HepG2 (cell line): ENCODE data around the gene DLG4. TPM values are rescaled to one million over a fixed set of nuclear protein-coding genes. Genes with fewer than 3 reads are reported as not detected.

Source experiments
- AGO1 ChIP-seq: fragments of 200-400 bp; formaldehyde crosslinking; IDR thresholded peaks from 2 replicates; pipeline ENCODE4 v1.6.1; 2017; ENCODE audit warnings: mild to moderate bottlenecking, low read depth, low read length, moderate library complexity; ENCODE audit not compliant: poor library complexity, severe bottlenecking
- BORCS8-MEF2B ChIP-seq: sonication (generic); formaldehyde crosslinking; IDR thresholded peaks from 2 replicates; pipeline ENCODE4 v1.8.0; 2022; ENCODE audit warnings: mild to moderate bottlenecking, missing genetic modification reagents
- DMTF1 ChIP-seq: sonication (generic); formaldehyde crosslinking; IDR thresholded peaks from 2 replicates; pipeline ENCODE4 v1.4.0; 2020; ENCODE audit warnings: mild to moderate bottlenecking, missing genetic modification reagents
- ISL2 ChIP-seq: sonication (generic); formaldehyde crosslinking; IDR thresholded peaks from 2 replicates; pipeline ENCODE4 v1.5.0; 2020; ENCODE audit warnings: missing genetic modification reagents
- KDM5B ChIP-seq: sonication (generic); formaldehyde crosslinking; IDR thresholded peaks from 2 replicates; pipeline ENCODE4 v1.4.0; 2020; ENCODE audit warnings: missing genetic modification reagents, mild to moderate bottlenecking, borderline replicate concordance
- MAFG ChIP-seq: sonication (generic); formaldehyde crosslinking; IDR thresholded peaks from 2 replicates; pipeline ENCODE4 v1.5.1; 2020; ENCODE audit warnings: mild to moderate bottlenecking, missing genetic modification reagents
- MEIS2 ChIP-seq: sonication (generic); formaldehyde crosslinking; IDR thresholded peaks from 2 replicates; pipeline ENCODE4 v1.9.0; 2021; ENCODE audit warnings: mild to moderate bottlenecking, missing genetic modification reagents
- NONO ChIP-seq, 2 experiments: fragments of 450-650 bp in 1 of 2; sonication (generic) in 1 of 2; formaldehyde crosslinking in 1 of 2; IDR thresholded peaks in 1 of 2; conservative IDR thresholded peaks in 1 of 2; 2 replicates each; pipeline versions ENCODE4 v1.6.1 to v1.8.0; 2017 to 2022; ENCODE audit warnings: mild to moderate bottlenecking in 1 of 2, missing genetic modification reagents in 1 of 2, moderate library complexity in 1 of 2
- POLR2A ChIP-seq, 2 experiments: IDR thresholded peaks; 2 replicates each; pipeline ENCODE4 v1.6.1; 2011; ENCODE audit warnings: low read depth in 2 of 2, low read length in 2 of 2, mild to moderate bottlenecking in 1 of 2, moderate library complexity in 1 of 2; ENCODE audit not compliant: insufficient read depth in 1 of 2
- SAFB2 ChIP-seq: sonication (generic); formaldehyde crosslinking; IDR thresholded peaks from 2 replicates; pipeline ENCODE4 v1.5.1; 2020; ENCODE audit warnings: missing genetic modification reagents, low read depth, mild to moderate bottlenecking, borderline replicate concordance
- SOX6 ChIP-seq, 2 experiments: fragments of 450-650 bp in 1 of 2; sonication (generic) in 1 of 2; formaldehyde crosslinking in 1 of 2; IDR thresholded peaks; 2 replicates each; pipeline versions ENCODE4 v1.4.0 to v1.6.1; 2017 to 2020; ENCODE audit warnings: antibody characterized with exemption in 1 of 2, mild to moderate bottlenecking in 1 of 2, missing genetic modification reagents in 1 of 2
- SP140L ChIP-seq: sonication (generic); formaldehyde crosslinking; IDR thresholded peaks from 2 replicates; pipeline ENCODE4 v1.4.0; 2020; ENCODE audit warnings: missing genetic modification reagents, borderline replicate concordance
- SSRP1 ChIP-seq: IDR thresholded peaks from 2 replicates; pipeline ENCODE4 v1.6.1; 2016; ENCODE audit warnings: control low read depth
- SUZ12 ChIP-seq: fragments of 150-350 bp; IDR thresholded peaks from 2 replicates; pipeline ENCODE4 v1.6.1; 2014; ENCODE audit warnings: low read depth, low read length
- TP53 ChIP-seq: sonication (generic); formaldehyde crosslinking; conservative IDR thresholded peaks from 2 replicates; pipeline ENCODE4 v1.4.0; 2020; ENCODE audit warnings: missing genetic modification reagents
- ZBTB46 ChIP-seq: sonication (generic); formaldehyde crosslinking; IDR thresholded peaks from 2 replicates; pipeline ENCODE4 v1.4.0; 2020; ENCODE audit warnings: mild to moderate bottlenecking, missing genetic modification reagents, borderline replicate concordance
- ZHX1 ChIP-seq: sonication (generic); formaldehyde crosslinking; IDR thresholded peaks from 2 replicates; pipeline ENCODE4 v1.8.1; 2022; ENCODE audit warnings: low read depth, mild to moderate bottlenecking, missing genetic modification reagents
- ZMYM4 ChIP-seq: sonication (generic); formaldehyde crosslinking; IDR thresholded peaks from 2 replicates; pipeline ENCODE4 v1.8.1; 2023; ENCODE audit warnings: mild to moderate bottlenecking, missing genetic modification reagents
- ZNF234 ChIP-seq: sonication (generic); formaldehyde crosslinking; conservative IDR thresholded peaks from 2 replicates; pipeline ENCODE4 v1.5.1; 2020; ENCODE audit warnings: mild to moderate bottlenecking, missing genetic modification reagents
- ZNF441 ChIP-seq: sonication (generic); formaldehyde crosslinking; IDR thresholded peaks from 2 replicates; pipeline ENCODE4 v1.7.0; 2021; ENCODE audit warnings: missing genetic modification reagents, borderline replicate concordance
- ZNF563 ChIP-seq: sonication (generic); formaldehyde crosslinking; IDR thresholded peaks from 2 replicates; pipeline ENCODE4 v1.8.0; 2022; ENCODE audit warnings: mild to moderate bottlenecking, moderate library complexity, missing genetic modification reagents
- ZNF670 ChIP-seq: sonication (generic); formaldehyde crosslinking; IDR thresholded peaks from 2 replicates; pipeline ENCODE4 v1.8.0; 2022; ENCODE audit warnings: mild to moderate bottlenecking, missing genetic modification reagents, borderline replicate concordance
- ZSCAN25 ChIP-seq: sonication (generic); formaldehyde crosslinking; IDR thresholded peaks from 2 replicates; pipeline ENCODE4 v1.8.0; 2022; ENCODE audit warnings: mild to moderate bottlenecking, missing genetic modification reagents
- ZSCAN31 ChIP-seq: sonication (generic); formaldehyde crosslinking; IDR thresholded peaks from 2 replicates; pipeline ENCODE4 v1.5.0; 2020; ENCODE audit warnings: low read depth, mild to moderate bottlenecking, missing genetic modification reagents
- polyA plus RNA-seq, 8 experiments: library from polyadenylated mRNA; depleted of rRNA in 3 of 8; stranded (reverse) in 7 of 8; unstranded in 1 of 8; fragments of >200 nt; fragmentation: Illumina TruSeq in 4 of 8; extraction: Trizol in 4 of 8; gene quantifications; 2 replicates each; pipeline versions ENCODE4 v1.2.1 to v1.2.3, GENCODE V29; 2011 to 2016; ENCODE audit warnings: low read depth in 4 of 8, missing spikeins in 1 of 8, mixed read lengths in 1 of 8; ENCODE audit not compliant: insufficient read depth in 1 of 8
- total RNA-seq, 5 experiments: library from RNA; depleted of rRNA; stranded (reverse); fragments of >200 nt; fragmentation: Illumina TruSeq; extraction: Trizol; gene quantifications; 2 replicates each; pipeline ENCODE4 v1.2.3, GENCODE V29; 2016; ENCODE audit warnings: low read depth in 1 of 5

The DLG4 gene
- total and polyA plus RNA-seq, 2 of the 13 experiments (the other 11 are each of a cell fraction or from before 2014, with no cell fraction given) = 0.71 to 4.3 TPM

- TF ChIP-seq ZBTB46 = no peak
- TF ChIP-seq ZNF670 = peak; percentile 87; the same call in 1 of the 2 replicates
- no peak for TF ChIP-seq NONO (IDR thresholded peaks at IDR 0.05)
- peak; percentile 72; the same call in 1 of the 2 replicates for TF ChIP-seq NONO (CRISPR knock-in tag; conservative IDR thresholded peaks at IDR 0.05)
- no peak for TF ChIP-seq SOX6 (IDR thresholded peaks at IDR 0.05)
- TF ChIP-seq SOX6 (CRISPR knock-in tag; IDR thresholded peaks at IDR 0.05) = no peak; the same call in 1 of the 2 replicates
- TF ChIP-seq KDM5B = peak; percentile 22; the same call in 1 of the 2 replicates
- TF ChIP-seq ZNF234 = no peak
- no peak; the same call in 1 of the 2 replicates for TF ChIP-seq SSRP1 (CRISPR knock-in tag)
- no peak for TF ChIP-seq MEIS2 (CRISPR knock-in tag)
- no peak for TF ChIP-seq ZMYM4 (CRISPR knock-in tag)
- TF ChIP-seq SP140L (CRISPR knock-in tag) = no peak
- TF ChIP-seq ZSCAN25 = no peak
- 0 out of 2 replicates have a peak, but pooled peaks have one; percentile 21 for TF ChIP-seq BORCS8-MEF2B
- no peak for TF ChIP-seq TP53 (CRISPR knock-in tag)
- no peak for TF ChIP-seq MAFG (CRISPR knock-in tag)
- TF ChIP-seq DMTF1 (CRISPR knock-in tag) = no peak
- 0 out of 2 replicates have a peak, but pooled peaks have one; percentile 27 for TF ChIP-seq SAFB2 (CRISPR knock-in tag)
- no peak for TF ChIP-seq SUZ12
- TF ChIP-seq POLR2A (IDR thresholded peaks at IDR 0.05; ENCODE audit: insufficient read depth in 1 of 2, low read depth in 2 of 2, low read length in 2 of 2) = peak; percentile 76 to 77
- no peak for TF ChIP-seq ZSCAN31 (CRISPR knock-in tag)
- peak; percentile 43; the same call in 1 of the 2 replicates for TF ChIP-seq ZHX1
- TF ChIP-seq ISL2 = no peak
- 0 out of 2 replicates have a peak, but pooled peaks have one; percentile 40 for TF ChIP-seq ZNF441
- no peak for TF ChIP-seq ZNF563
- TF ChIP-seq AGO1 = no peak
Measured at GRCh38 chr17:7177954-7178477, 41.6 kb downstream of the DLG4 start (continued).
